CD4-positive, alpha-beta T cell (primary cell): ENCODE results near the gene TMEM59. TPM values are rescaled to one million over a fixed set of nuclear protein-coding genes. Genes with fewer than 3 reads are reported as not detected.
"Not testable (repeated sequence)": the region's sequence is repeated elsewhere in the genome, so short reads cannot be mapped to it uniquely, and the experiment has no call there.

Source experiments
- ATAC-seq: fragments of 200-7000 bp; cut with Tn5 transposase; one replicate; pipeline ENCODE4 v1.10.0; 2022; ENCODE audit warnings: mild to moderate bottlenecking; ENCODE audit not compliant: poor library complexity
- CTCF ChIA-PET: fragments of 350-600 bp; sonication (Branson Sonifier 250); formaldehyde crosslinking; loops from one replicate; lab custom pipeline; 2021; ENCODE audit warnings: antibody characterized with exemption, inconsistent platforms; lab: Charles Lee
- POLR2A ChIA-PET: fragments of 350-600 bp; sonication (Branson Sonifier 250); formaldehyde crosslinking; loops from one replicate; lab custom pipeline; 2021; ENCODE audit warnings: antibody characterized with exemption, inconsistent platforms; lab: Charles Lee
- DNase-seq, 14 experiments: peaks; one replicate each; pipeline ENCODE4 v3.0.0-alpha.2; 2013 to 2020; ENCODE audit warnings: mixed read lengths in 2 of 14
- H3K27ac ChIP-seq, 2 donors: one replicate each; pipeline versions ENCODE4 v1.5.1 to v1.7.0; 2013; ENCODE audit warnings: low read length in 2 of 2, low read depth in 1 of 2, mild to moderate bottlenecking in 1 of 2
- H3K27me3 ChIP-seq, 2 experiments: 1 replicate in 1 of 2; 2 replicates in 1 of 2; pipeline versions ENCODE4 v1.6.1 to v1.7.0; 2013; ENCODE audit warnings: low read length in 2 of 2, control low read depth in 1 of 2, mild to moderate bottlenecking in 1 of 2, moderate library complexity in 1 of 2; ENCODE audit not compliant: insufficient read depth in 2 of 2, control insufficient read depth in 1 of 2
- H3K36me3 ChIP-seq: one replicate; pipeline ENCODE4 v1.6.1; 2013; ENCODE audit warnings: low read length, control low read depth; ENCODE audit not compliant: insufficient read depth
- H3K4me1 ChIP-seq: one replicate; pipeline ENCODE4 v1.6.1; 2013; ENCODE audit warnings: low read length, control low read depth; ENCODE audit not compliant: insufficient read depth
- H3K4me3 ChIP-seq: one replicate; pipeline ENCODE4 v1.5.1; 2013; ENCODE audit warnings: mild to moderate bottlenecking, low read length, moderate library complexity
- H3K9me3 ChIP-seq, 2 experiments: 1 replicate in 1 of 2; 2 replicates in 1 of 2; pipeline versions ENCODE4 v1.6.1 to v1.7.0; 2013; ENCODE audit warnings: low read length in 2 of 2, mild to moderate bottlenecking in 2 of 2, control low read depth in 1 of 2, moderate library complexity in 1 of 2; ENCODE audit not compliant: control insufficient read depth in 1 of 2, insufficient read depth in 1 of 2
- H3K27ac Mint-ChIP-seq: one replicate; pipeline ENCODE4 v1.8.0; 2020; ENCODE audit warnings: mixed read lengths
- H3K27me3 Mint-ChIP-seq: one replicate; pipeline ENCODE4 v1.8.0; 2021; ENCODE audit warnings: mixed read lengths
- H3K36me3 Mint-ChIP-seq: one replicate; pipeline ENCODE4 v1.8.0; 2021; ENCODE audit warnings: low read depth, mixed read lengths
- H3K4me1 Mint-ChIP-seq: one replicate; pipeline ENCODE4 v1.8.0; 2021; ENCODE audit warnings: low read depth, mixed read lengths
- H3K4me3 Mint-ChIP-seq: one replicate; pipeline ENCODE4 v1.8.0; 2020; ENCODE audit warnings: mild to moderate bottlenecking, mixed read lengths
- H3K9me3 Mint-ChIP-seq: one replicate; pipeline ENCODE4 v1.8.0; 2020; ENCODE audit warnings: mixed read lengths
- CTCF ChIP-seq: fragments of 200-600 bp; IDR thresholded peaks from one replicate; pipeline ENCODE4 v1.8.0; 2022; ENCODE audit warnings: antibody characterized with exemption, mild to moderate bottlenecking
- intact Hi-C, 2 experiments: fragments of 100-400 bp; cut with DNase I in 1 of 2; cut with micrococcal nuclease in 1 of 2; formaldehyde crosslinking; loops; one replicate each; pipeline versions ENCODE4 v1.15.1 to v1.9.0; 2023 to 2025; cut with DNase I, micrococcal nuclease
- total RNA-seq, 174 experiments: library from RNA in 2 of 174; stranded (reverse) in 2 of 174; gene quantifications; one replicate each; pipeline ENCODE4 v1.2.3 and lab custom pipeline; 2021 to 2026

The TMEM59 gene
- total RNA-seq, 2 experiments from 2014 or later: 128 TPM

- intact Hi-C loops: no loop called here
- no peak for DNase-seq
- H3K4me3 ChIP-seq: no peak overlapping the region
- H3K9me3 ChIP-seq: no peaks in the 10 kb centered on the region
- Mint-ChIP-seq H3K4me3 (no peak overlapping the region), H3K27me3 (no peaks in the 10 kb centered on the region), H3K9me3 (no peaks in the 10 kb centered on the region), H3K36me3 (peaks cover 38% of the 10 kb centered on the region), H3K27ac (no peak overlapping the region), H3K4me1 (no peaks in the 10 kb centered on the region)
- no peak for ATAC-seq
- peaks cover 29% of the 10 kb centered on the region for H3K36me3 ChIP-seq
- H3K27ac ChIP-seq: no peak overlapping the region
- H3K4me1 ChIP-seq: no peaks in the 10 kb centered on the region
- ChIA-PET POLR2A (no interaction called here), CTCF (no interaction called here)
- TF ChIP-seq CTCF: no peak
- H3K27me3 ChIP-seq: no peaks in the 10 kb centered on the region
Measured at GRCh38 chr1:54027848-54028247, 25.2 kb downstream of the TMEM59 start.

- H3K9me3 ChIP-seq, H3K27me3 ChIP-seq, H3K27ac Mint-ChIP-seq, H3K4me1 Mint-ChIP-seq, H3K36me3 ChIP-seq, CTCF ChIA-PET, H3K4me3 ChIP-seq, H3K27ac ChIP-seq, intact Hi-C loops, H3K36me3 Mint-ChIP-seq, DNase-seq, H3K4me1 ChIP-seq, H3K27me3 Mint-ChIP-seq, H3K9me3 Mint-ChIP-seq, ATAC-seq, H3K4me3 Mint-ChIP-seq: not testable (repeated sequence)
- POLR2A ChIA-PET: interaction anchor here (1.0 kb wide), 1 partner anchor 16 kb away, joined by 4 read pairs; no protein-coding TSS in a partner anchor
Measured at GRCh38 chr1:54024811-54025210, 28.2 kb downstream of the TMEM59 start.

GRCh38 chr1:54024358-54024757 lies 28.6 kb downstream of the TMEM59 start:
- DNase-seq (no peak), ATAC-seq (no peak)
- Histone ChIP-seq H3K27ac (no peak overlapping the region), H3K4me1 (no peaks in the 10 kb centered on the region), H3K27me3 (no peaks in the 10 kb centered on the region), H3K36me3 (no peaks in the 10 kb centered on the region), H3K4me3 (no peak overlapping the region), H3K9me3 (no peaks in the 10 kb centered on the region)
- Mint-ChIP-seq H3K9me3 (no peaks in the 10 kb centered on the region), H3K4me1 (no peaks in the 10 kb centered on the region), H3K27me3 (no peaks in the 10 kb centered on the region), H3K4me3 (no peak overlapping the region), H3K27ac (no peak overlapping the region), H3K36me3 (peaks cover 5% of the 10 kb centered on the region)
- POLR2A ChIA-PET: interaction anchor here (1.0 kb wide), 1 partner anchor 17 kb away, joined by 4 read pairs; no protein-coding TSS in a partner anchor
- intact Hi-C loops: no loop called here
- TF ChIP-seq CTCF: no peak
- CTCF ChIA-PET: no interaction called here

- H3K27ac Mint-ChIP-seq, H3K27me3 ChIP-seq, ATAC-seq, H3K4me1 ChIP-seq, H3K9me3 ChIP-seq, CTCF ChIA-PET, H3K36me3 ChIP-seq, H3K4me1 Mint-ChIP-seq, H3K27ac ChIP-seq, H3K4me3 Mint-ChIP-seq, H3K4me3 ChIP-seq, intact Hi-C loops, H3K36me3 Mint-ChIP-seq, DNase-seq, H3K27me3 Mint-ChIP-seq, POLR2A ChIA-PET, H3K9me3 Mint-ChIP-seq: not testable (repeated sequence)
Measured at GRCh38 chr1:54019562-54020176, 33.3 kb downstream of the TMEM59 start.
